GM21529 (cell line): ENCODE measurements around the gene NDUFC2.
"Not testable (repeated sequence)": the region's sequence is repeated elsewhere in the genome, so short reads cannot be mapped to it uniquely, and the experiment has no call there.

Experiments
- ATAC-seq: cut with Tn5 transposase; IDR thresholded peaks from one replicate; pipeline ENCODE4 v1.9.1; 2021; ENCODE audit not compliant: unreplicated experiment

Gene NDUFC2

DNA sequence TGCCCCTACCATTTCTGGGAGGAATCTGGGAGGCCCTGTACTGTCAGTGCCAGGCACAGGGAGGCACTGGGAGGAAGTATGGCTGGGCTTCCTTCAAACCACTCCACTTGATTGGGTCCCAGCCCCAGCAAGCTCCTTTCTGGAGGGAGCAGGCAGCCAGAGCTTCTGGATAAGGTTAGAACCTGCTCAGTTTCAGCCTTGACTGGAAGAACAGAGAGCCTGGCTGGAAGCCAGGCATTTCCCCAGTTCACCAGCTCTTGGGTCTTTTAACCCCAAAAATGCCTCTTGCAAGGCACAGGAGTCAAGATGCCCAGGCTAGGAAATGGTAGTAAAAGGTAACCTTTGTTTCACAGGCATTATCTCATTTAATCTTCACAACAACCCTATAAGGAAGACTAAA, 47.6 kb downstream of the NDUFC2 start:
- no peak for ATAC-seq

GRCh38 chr11:78031629-78032028, 48.0 kb downstream of the NDUFC2 start:
- no peak for ATAC-seq

DNA sequence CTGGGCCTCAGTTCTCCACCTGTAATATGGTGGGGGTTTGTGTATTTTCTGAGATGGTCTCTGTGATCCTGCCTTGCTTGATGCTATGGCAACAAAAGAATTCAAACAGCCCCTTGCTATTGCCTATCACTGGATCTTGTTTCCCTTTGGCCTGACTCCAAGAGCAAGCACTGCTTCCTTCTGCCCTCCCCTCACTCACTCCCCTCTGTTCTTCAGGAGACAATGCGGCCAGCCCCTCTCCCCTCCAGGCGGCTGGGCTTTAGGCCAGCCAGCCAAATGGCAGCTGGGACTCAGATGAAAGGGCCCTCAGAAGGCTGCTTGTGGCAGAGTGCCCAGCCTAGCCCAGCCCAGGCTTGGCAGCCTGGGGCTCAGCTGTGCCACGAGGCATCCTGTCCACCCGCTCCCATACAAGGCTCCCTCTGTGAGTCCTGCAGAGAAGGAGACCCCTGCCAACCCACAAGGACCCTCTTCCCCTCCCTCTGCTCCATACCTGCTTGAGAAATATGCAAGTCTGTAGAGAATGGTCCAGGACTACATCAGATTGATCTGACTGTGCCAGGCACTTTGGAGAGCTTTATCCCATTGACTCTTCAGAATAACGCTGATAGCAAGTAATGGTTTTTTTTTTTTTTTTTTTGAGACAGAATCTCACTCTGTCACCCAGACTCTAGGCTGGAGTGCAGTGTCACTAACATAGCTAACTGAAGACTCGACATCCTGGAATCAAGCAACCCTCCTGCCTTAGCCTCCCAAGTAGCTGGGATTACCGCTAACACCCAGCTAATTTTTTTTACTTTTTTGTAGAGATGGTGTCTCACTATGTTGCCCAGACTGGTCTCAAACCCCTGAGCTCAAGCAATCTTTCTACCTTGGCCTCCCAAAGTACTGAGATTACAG, 49.0 kb downstream of the NDUFC2 start:
- no peak for ATAC-seq

GRCh38 chr11:78028423-78028822, 51.2 kb downstream of the NDUFC2 start:
- ATAC-seq, result not testable (repeated sequence)

- no peak for ATAC-seq
Measured at GRCh38 chr11:78027759-78028158, 51.9 kb downstream of the NDUFC2 start.

- no peak for ATAC-seq
Measured at GRCh38 chr11:78025378-78025777, 54.3 kb downstream of the NDUFC2 start.

- ATAC-seq, result no peak
Measured at GRCh38 chr11:78023426-78023825, 56.2 kb downstream of the NDUFC2 start.

DNA sequence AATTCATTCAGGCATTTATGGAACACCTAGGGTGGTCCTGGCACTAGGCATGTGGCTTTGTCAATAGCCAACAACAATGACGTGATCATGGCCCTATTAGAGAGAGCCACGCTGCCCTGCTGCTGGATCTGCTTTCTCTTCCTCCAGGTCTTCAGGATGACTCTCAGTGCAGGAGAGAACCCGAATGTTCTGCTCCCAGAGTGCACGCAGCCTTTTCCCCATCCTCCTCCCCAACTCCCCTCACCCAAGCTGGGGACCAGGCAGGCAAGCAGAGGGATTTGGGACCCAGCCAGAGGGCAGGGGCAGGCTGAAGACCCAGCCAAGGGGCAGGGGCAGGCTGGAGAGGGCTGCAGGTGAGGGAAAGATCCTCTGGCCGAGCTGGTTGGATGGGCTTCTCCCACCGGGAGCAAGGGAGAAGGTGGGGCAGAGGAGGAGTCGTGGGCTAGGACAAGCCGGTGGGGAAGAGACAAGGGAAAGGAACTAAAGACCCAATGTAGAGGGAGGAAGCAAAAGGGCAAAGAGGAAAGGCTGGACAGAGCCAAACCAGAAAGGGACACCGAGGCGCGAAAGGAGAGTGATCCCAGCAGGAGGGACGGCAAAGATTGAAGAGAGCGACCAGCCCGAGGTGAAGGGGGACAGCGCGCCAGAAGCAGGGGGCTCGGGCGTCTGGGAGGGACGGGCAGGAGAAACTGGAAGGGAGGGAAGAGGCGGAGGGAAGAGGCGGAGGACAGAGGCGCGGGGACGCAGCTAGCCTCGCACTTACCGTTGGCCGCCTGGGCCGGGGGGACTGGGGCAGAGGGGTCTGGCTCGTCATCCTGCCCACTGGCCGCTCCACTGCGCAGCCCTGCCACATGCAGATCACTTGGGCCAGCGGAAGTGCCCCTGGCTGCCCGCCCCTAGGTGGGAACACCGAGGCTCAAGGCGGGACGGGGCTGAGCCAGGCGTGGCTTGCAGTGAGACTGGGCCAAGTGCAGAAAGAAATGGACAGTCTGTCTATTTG, 57.0 kb downstream of the NDUFC2 start, which contains the start of gene KCTD14:
KCTD14 (minus strand) TSS at position 880 of the 1,000 bp plus-strand sequence; CDS start at position 853, 27 bp downstream.
- no peak for ATAC-seq

- no peak for ATAC-seq
Measured at GRCh38 chr11:78021611-78022010, 58.1 kb downstream of the NDUFC2 start.

DNA sequence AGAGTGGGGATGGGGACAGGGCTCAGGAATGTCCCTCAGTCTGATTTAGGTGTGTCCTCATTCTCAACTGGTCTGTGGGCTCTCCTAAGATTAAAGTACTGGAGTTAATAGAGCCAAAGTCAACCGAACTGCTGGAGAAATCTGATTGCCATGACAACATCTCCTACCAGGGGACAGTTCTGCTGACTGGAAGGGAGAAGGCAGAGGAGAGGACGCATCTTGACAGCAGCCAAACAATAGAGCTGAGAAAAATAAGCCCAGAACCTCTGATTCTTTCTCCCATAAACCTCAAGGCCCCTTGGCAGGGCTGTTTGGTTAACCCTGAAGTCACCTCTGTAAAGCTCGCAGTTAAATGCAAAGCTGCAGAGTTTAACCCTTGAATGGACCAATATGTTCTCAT, 59.4 kb downstream of the NDUFC2 start:
- no peak for ATAC-seq

GRCh38 chr11:78019808-78020207, 59.9 kb downstream of the NDUFC2 start:
- no peak for ATAC-seq
